Tibial nerve (tissue), 4 donors: ENCODE results near the gene TMCO2. TPM values are rescaled to one million over a fixed set of nuclear protein-coding genes. Genes with fewer than 3 reads are reported as not detected.
A peak's percentile ranks its signal among the peaks of the same experiment; 100 is the strongest.

Source experiments
- DNase-seq, 2 donors: peaks; one replicate each; pipeline ENCODE4 v3.0.0-alpha.2; 2019; ENCODE audit warnings: low spot score in 2 of 2
- H3K27ac ChIP-seq, 4 donors: fragments of 200-600 bp; sonication (generic) in 3 of 4; one replicate each; pipeline ENCODE4 v1.5.1; 2017 to 2019; ENCODE audit warnings: mild to moderate bottlenecking in 1 of 4
- H3K27me3 ChIP-seq, 2 donors: fragments of 200-600 bp; sonication (generic) in 1 of 2; one replicate each; pipeline versions ENCODE4 v1.5.1 to v1.6.0; 2017 to 2019
- H3K36me3 ChIP-seq, 3 donors: fragments of 200-600 bp; sonication (generic); one replicate each; pipeline ENCODE4 v1.5.1; 2018 to 2019
- H3K4me1 ChIP-seq, 4 donors: fragments of 200-600 bp; sonication (generic) in 3 of 4; one replicate each; pipeline ENCODE4 v1.5.1; 2017 to 2019
- H3K4me3 ChIP-seq, 4 donors: fragments of 200-600 bp; sonication (generic) in 3 of 4; one replicate each; pipeline ENCODE4 v1.5.1; 2017 to 2019; ENCODE audit warnings: mild to moderate bottlenecking in 1 of 4, moderate library complexity in 1 of 4
- H3K9me3 ChIP-seq, 4 donors: fragments of 200-600 bp; sonication (generic) in 3 of 4; one replicate each; pipeline ENCODE4 v1.5.1; 2017 to 2019
- CTCF ChIP-seq, 5 experiments: fragments of 200-600 bp in 3 of 5; fragments of 450-650 bp in 2 of 5; sonication (generic) in 3 of 5; IDR thresholded peaks; one replicate each; pipeline ENCODE4 v1.5.1; 2016 to 2019; ENCODE audit warnings: antibody characterized with exemption in 5 of 5, mild to moderate bottlenecking in 3 of 5, moderate library complexity in 2 of 5
- EP300 ChIP-seq, 2 donors: sonication (generic); formaldehyde crosslinking; IDR thresholded peaks; one replicate each; pipeline ENCODE4 v1.6.1; 2017; ENCODE audit warnings: antibody characterized with exemption in 2 of 2, mild to moderate bottlenecking in 1 of 2
- POLR2A ChIP-seq, 2 donors: fragments of 450-650 bp; IDR thresholded peaks; one replicate each; pipeline ENCODE4 v1.6.1; 2017; ENCODE audit warnings: antibody characterized with exemption in 2 of 2, mild to moderate bottlenecking in 2 of 2, moderate library complexity in 2 of 2
- WGBS, 2 donors: methylation state at CpG; one replicate each; pipeline ENCODE4 v1.1.5; 2018; 5-methylcytosine and 5-hydroxymethylcytosine counted together
- total RNA-seq, 4 donors: library from RNA; depleted of rRNA; stranded (reverse); fragments of >200 nt; gene quantifications; one replicate each; pipeline ENCODE4 v1.1.0, GENCODE V29; 2016

Gene TMCO2
- total RNA-seq, 4 donors from 2014 or later: not detected

GRCh38 chr1:40257313-40257687 is 9.6 kb downstream of the TMCO2 start:
- peaks cover 0 to 58% (median 25%) of the 10 kb centered on the region in 4 donors for H3K4me1 ChIP-seq
- H3K36me3 ChIP-seq: peaks cover 0 to 27% (median 4%) of the 10 kb centered on the region in 3 donors
- no peak for DNase-seq
- no peak for TF ChIP-seq CTCF (IDR thresholded peaks at IDR 0.05)
- no peak for TF ChIP-seq EP300 (IDR thresholded peaks at IDR 0.05)
- no peak for TF ChIP-seq POLR2A (IDR thresholded peaks at IDR 0.05)
- H3K27me3 ChIP-seq: no peaks in the 10 kb centered on the region
- H3K9me3 ChIP-seq: no peaks in the 10 kb centered on the region
- WGBS, 2 donors: 0% methylated on average over 16 of the region's 16 CpGs
- H3K27ac ChIP-seq: peak overlapping the region; percentile 58 to 98 (median 95)
- peak overlapping the region; percentile 51 to 89 (median 65) for H3K4me3 ChIP-seq

DNA sequence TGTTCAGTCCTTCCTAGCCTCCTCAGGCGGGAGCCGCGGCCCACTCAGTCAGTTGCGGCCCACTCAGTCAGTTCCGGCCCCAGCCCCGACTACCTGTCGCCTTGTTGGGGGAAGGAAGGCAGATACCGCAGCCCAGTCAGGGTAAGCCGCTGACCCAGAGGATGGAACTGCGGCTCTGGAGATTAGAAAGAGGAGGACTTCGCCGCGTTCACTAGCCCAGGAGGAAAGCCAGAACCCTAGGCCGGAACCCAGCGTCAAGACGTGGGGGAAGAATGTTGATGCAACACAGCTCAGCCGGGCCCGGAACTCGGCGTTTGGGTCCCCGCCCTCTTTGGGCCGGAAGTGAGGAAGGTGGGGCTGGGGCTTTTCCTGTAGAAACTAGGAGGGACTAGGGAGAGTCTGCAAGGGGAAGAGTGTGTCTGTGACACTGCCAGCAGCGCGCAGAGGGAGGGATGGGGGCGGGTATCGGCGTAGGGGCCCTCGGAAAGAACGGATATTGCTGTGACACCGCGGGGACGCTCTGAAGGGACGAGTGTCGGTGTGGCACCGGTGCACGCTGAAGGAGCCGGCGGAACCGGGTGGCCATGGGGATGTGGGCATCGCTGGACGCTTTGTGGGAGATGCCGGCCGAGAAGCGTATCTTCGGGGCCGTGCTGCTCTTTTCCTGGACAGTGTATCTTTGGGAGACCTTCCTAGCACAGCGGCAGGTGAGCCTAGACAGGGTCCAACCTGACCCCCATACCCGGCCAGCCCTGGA is 10.1 kb downstream of the TMCO2 start, which contains the start of gene ZMPSTE24:
TSS of gene ZMPSTE24 (plus strand) at position 549 of the 757 bp plus-strand sequence. CDS start at position 585, 36 bp downstream.
- DNase-seq: peak; percentile 85 to 90
- Histone ChIP-seq H3K4me3 (peak within 1 kb of the TSS; percentile 51 to 89 (median 65)), H3K36me3 (peaks cover 0 to 33% (median 8%) of the 10 kb centered on the region in 3 donors), H3K4me1 (peaks cover 0 to 64% (median 25%) of the 10 kb centered on the region in 4 donors), H3K27me3 (no peaks in the 10 kb centered on the region), H3K9me3 (no peaks in the 10 kb centered on the region), H3K27ac (peak within 1 kb of the TSS; percentile 58 to 98 (median 95))
- 0 to 1% methylated on average over 35 to 48 of the region's 48 CpGs for WGBS, 2 donors
- peak in 1 of 2 donors; percentile 69 for TF ChIP-seq POLR2A (IDR thresholded peaks at IDR 0.05)
- peak in 1 of 2 donors; percentile 85 for TF ChIP-seq EP300 (IDR thresholded peaks at IDR 0.05)
- TF ChIP-seq CTCF (IDR thresholded peaks at IDR 0.05): peak in 2 of 5 experiments; percentile 37 to 41

DNA sequence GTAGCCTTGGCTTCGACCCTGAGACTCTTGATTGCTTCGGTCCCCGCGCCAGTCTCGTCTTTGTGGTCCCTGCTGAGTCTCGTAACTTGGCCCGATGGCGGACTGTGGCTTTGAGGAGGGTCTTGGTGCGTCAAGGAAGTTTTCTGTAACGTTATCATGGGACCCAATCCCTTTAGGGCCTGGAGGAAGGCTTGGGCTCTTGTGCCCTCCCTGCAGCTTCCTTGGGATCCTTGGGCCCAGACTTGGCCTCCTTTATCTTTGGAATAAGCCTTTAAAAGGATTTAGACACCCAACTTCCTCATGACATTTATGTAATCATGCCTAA is 10.7 kb downstream of the TMCO2 start:
- no peak for DNase-seq
- peaks cover 0 to 38% (median 10%) of the 10 kb centered on the region in 3 donors for H3K36me3 ChIP-seq
- TF ChIP-seq EP300 (IDR thresholded peaks at IDR 0.05) (no peak), CTCF (IDR thresholded peaks at IDR 0.05) (no peak), POLR2A (IDR thresholded peaks at IDR 0.05) (no peak)
- peaks cover 0 to 69% (median 25%) of the 10 kb centered on the region in 4 donors for H3K4me1 ChIP-seq
- no peaks in the 10 kb centered on the region for H3K9me3 ChIP-seq
- 0 to 1% methylated on average over 10 of the region's 10 CpGs for WGBS, 2 donors
- H3K4me3 ChIP-seq: peak overlapping the region; percentile 51 to 89 (median 65)
- no peaks in the 10 kb centered on the region for H3K27me3 ChIP-seq
- H3K27ac ChIP-seq: peak overlapping the region in 3 of 4 donors; percentile 74 to 98 (median 97)

- no peak for TF ChIP-seq POLR2A (IDR thresholded peaks at IDR 0.05)
- no peak for TF ChIP-seq CTCF (IDR thresholded peaks at IDR 0.05)
- no peak for TF ChIP-seq EP300 (IDR thresholded peaks at IDR 0.05)
- Histone ChIP-seq H3K36me3 (peaks cover 0 to 83% (median 10%) of the 10 kb centered on the region in 3 donors), H3K27me3 (no peaks in the 10 kb centered on the region), H3K27ac (no peak overlapping the region), H3K9me3 (no peaks in the 10 kb centered on the region), H3K4me3 (no peak overlapping the region), H3K4me1 (peaks cover 0 to 61% (median 4%) of the 10 kb centered on the region in 4 donors)
- 93 to 95% methylated on average over 3 of the region's 3 CpGs for WGBS, 2 donors
- DNase-seq: no peak
Observed at GRCh38 chr1:40264354-40264781, 16.6 kb downstream of the TMCO2 start.

GRCh38 chr1:40265298-40265697 is 17.6 kb downstream of the TMCO2 start:
- Histone ChIP-seq H3K27me3 (no peaks in the 10 kb centered on the region), H3K4me1 (peaks cover 0 to 52% (median 0%) of the 10 kb centered on the region in 4 donors), H3K27ac (no peak overlapping the region), H3K36me3 (peaks cover 0 to 83% (median 16%) of the 10 kb centered on the region in 3 donors), H3K4me3 (no peak overlapping the region), H3K9me3 (no peaks in the 10 kb centered on the region)
- DNase-seq: no peak
- TF ChIP-seq EP300 (IDR thresholded peaks at IDR 0.05) (no peak), POLR2A (IDR thresholded peaks at IDR 0.05) (no peak), CTCF (IDR thresholded peaks at IDR 0.05) (no peak)
